ENCODE results near the gene NOX4. TPM values are rescaled to one million over a fixed set of nuclear protein-coding genes. Genes with fewer than 3 reads are reported as not detected.
"Not testable (repeated sequence)": the region's sequence is repeated elsewhere in the genome, so short reads cannot be mapped to it uniquely, and the experiment has no call there.

The NOX4 gene
- total RNA-seq, 2 donors from 2014 or later, result 2.7 to 6.0 TPM

- DNase-seq, result no peak
Observed at GRCh38 chr11:89347071-89347470, 144.1 kb downstream of the NOX4 start.

GRCh38 chr11:89346601-89347000 lies 144.6 kb downstream of the NOX4 start:
- Mint-ChIP-seq H3K4me1 (peaks cover 4% of the 10 kb centered on the region), H3K9me3 (no peaks in the 10 kb centered on the region), H3K27me3 (ENCODE audit: insufficient read depth) (no peaks in the 10 kb centered on the region), H3K4me3 (no peak overlapping the region), H3K36me3 (ENCODE audit: low read depth) (no peaks in the 10 kb centered on the region), H3K27ac (no peak overlapping the region)
- TF ChIP-seq CTCF (conservative IDR thresholded peaks at IDR 0.05), result no peak
- no peak for DNase-seq
- Histone ChIP-seq H3K9me3 (ENCODE audit: control insufficient read depth, low read length) (no peaks in the 10 kb centered on the region), H3K27ac (ENCODE audit: low read depth, low read length) (no peak overlapping the region), H3K27me3 (ENCODE audit: control insufficient read depth, insufficient read depth, low read length, poor library complexity, severe bottlenecking) (no peaks in the 10 kb centered on the region), H3K36me3 (ENCODE audit: control insufficient read depth, insufficient read depth, low read length) (no peaks in the 10 kb centered on the region), H3K4me1 (ENCODE audit: control insufficient read depth, insufficient read depth, low read length) (no peaks in the 10 kb centered on the region), H3K4me3 (ENCODE audit: low read length) (no peak overlapping the region), H3K9ac (ENCODE audit: extremely low read depth, low read length, poor library complexity, severe bottlenecking) (no peak overlapping the region)
- WGBS, 2 experiments (ENCODE audit: insufficient coverage in 1 of 2, insufficient read length in 1 of 2), result 90 to 92% methylated on average over 2 to 5 of the region's 5 CpGs

More at GRCh38 chr11:89347071-89347470, 144.1 kb downstream of the NOX4 start:
- H3K4me3 Mint-ChIP-seq, result no peak overlapping the region
- Histone ChIP-seq H3K4me3 (ENCODE audit: low read length) (no peak overlapping the region), H3K9ac (ENCODE audit: extremely low read depth, low read length, poor library complexity, severe bottlenecking) (no peak overlapping the region), H3K9me3 (ENCODE audit: control insufficient read depth, low read length) (no peaks in the 10 kb centered on the region), H3K36me3 (ENCODE audit: control insufficient read depth, insufficient read depth, low read length) (no peaks in the 10 kb centered on the region), H3K27me3 (ENCODE audit: control insufficient read depth, insufficient read depth, low read length, poor library complexity, severe bottlenecking) (no peaks in the 10 kb centered on the region), H3K27ac (ENCODE audit: low read depth, low read length) (no peak overlapping the region), H3K4me1 (ENCODE audit: control insufficient read depth, insufficient read depth, low read length) (no peaks in the 10 kb centered on the region)
- no peak overlapping the region for H3K27ac Mint-ChIP-seq
- no peaks in the 10 kb centered on the region for H3K9me3 Mint-ChIP-seq
- H3K36me3 Mint-ChIP-seq (ENCODE audit: low read depth), result no peaks in the 10 kb centered on the region
- H3K27me3 Mint-ChIP-seq (ENCODE audit: insufficient read depth), result no peaks in the 10 kb centered on the region
- 94% methylated on average over 2 of the region's 2 CpGs; no CpG with 5 or more reads in 1 of the 2 experiments for WGBS, 2 experiments (ENCODE audit: insufficient coverage in 1 of 2, insufficient read length in 1 of 2)
- no peak for TF ChIP-seq CTCF (conservative IDR thresholded peaks at IDR 0.05)
- H3K4me1 Mint-ChIP-seq, result peaks cover 4% of the 10 kb centered on the region

GRCh38 chr11:89342880-89343572 lies 148.1 kb downstream of the NOX4 start:
- H3K4me1 ChIP-seq (ENCODE audit: control insufficient read depth, insufficient read depth, low read length); H3K9me3 Mint-ChIP-seq; H3K27me3 ChIP-seq (ENCODE audit: control insufficient read depth, insufficient read depth, low read length, poor library complexity, severe bottlenecking); H3K27ac ChIP-seq (ENCODE audit: low read depth, low read length); H3K4me3 ChIP-seq (ENCODE audit: low read length); H3K9me3 ChIP-seq (ENCODE audit: control insufficient read depth, low read length); H3K27ac Mint-ChIP-seq; H3K27me3 Mint-ChIP-seq (ENCODE audit: insufficient read depth); H3K36me3 Mint-ChIP-seq (ENCODE audit: low read depth); H3K9ac ChIP-seq (ENCODE audit: extremely low read depth, low read length, poor library complexity, severe bottlenecking); H3K4me1 Mint-ChIP-seq; H3K4me3 Mint-ChIP-seq; DNase-seq; H3K36me3 ChIP-seq (ENCODE audit: control insufficient read depth, insufficient read depth, low read length): not testable (repeated sequence)
- WGBS, 2 experiments (ENCODE audit: insufficient coverage in 1 of 2, insufficient read length in 1 of 2), result 89% methylated on average over 3 of the region's 3 CpGs; no CpG with 5 or more reads in 1 of the 2 experiments

- H3K27ac Mint-ChIP-seq; H3K27me3 Mint-ChIP-seq (ENCODE audit: insufficient read depth); H3K4me1 Mint-ChIP-seq; H3K4me1 ChIP-seq (ENCODE audit: control insufficient read depth, insufficient read depth, low read length); H3K27ac ChIP-seq (ENCODE audit: low read depth, low read length); H3K9me3 ChIP-seq (ENCODE audit: control insufficient read depth, low read length); H3K36me3 Mint-ChIP-seq (ENCODE audit: low read depth); DNase-seq; H3K4me3 ChIP-seq (ENCODE audit: low read length); H3K36me3 ChIP-seq (ENCODE audit: control insufficient read depth, insufficient read depth, low read length); H3K4me3 Mint-ChIP-seq; H3K9ac ChIP-seq (ENCODE audit: extremely low read depth, low read length, poor library complexity, severe bottlenecking); H3K27me3 ChIP-seq (ENCODE audit: control insufficient read depth, insufficient read depth, low read length, poor library complexity, severe bottlenecking); H3K9me3 Mint-ChIP-seq: not testable (repeated sequence)
Observed at GRCh38 chr11:89340450-89340849, 150.7 kb downstream of the NOX4 start.

- not testable (repeated sequence) for H3K27ac ChIP-seq (ENCODE audit: low read depth, low read length); H3K4me3 Mint-ChIP-seq; H3K36me3 ChIP-seq (ENCODE audit: control insufficient read depth, insufficient read depth, low read length); DNase-seq; H3K27me3 ChIP-seq (ENCODE audit: control insufficient read depth, insufficient read depth, low read length, poor library complexity, severe bottlenecking); H3K4me1 ChIP-seq (ENCODE audit: control insufficient read depth, insufficient read depth, low read length); H3K9me3 Mint-ChIP-seq; H3K36me3 Mint-ChIP-seq (ENCODE audit: low read depth); H3K4me1 Mint-ChIP-seq; H3K27me3 Mint-ChIP-seq (ENCODE audit: insufficient read depth); H3K9ac ChIP-seq (ENCODE audit: extremely low read depth, low read length, poor library complexity, severe bottlenecking); H3K9me3 ChIP-seq (ENCODE audit: control insufficient read depth, low read length); H3K4me3 ChIP-seq (ENCODE audit: low read length); H3K27ac Mint-ChIP-seq
- no CpG with 5 or more reads among the region's 2 CpGs for WGBS, 2 experiments (ENCODE audit: insufficient coverage in 1 of 2, insufficient read length in 1 of 2)
Observed at GRCh38 chr11:89338073-89338472, 153.1 kb downstream of the NOX4 start.

- WGBS, 2 experiments (ENCODE audit: insufficient coverage in 1 of 2, insufficient read length in 1 of 2), result 91 to 100% methylated on average over 1 to 2 of the region's 4 CpGs
- not testable (repeated sequence) for H3K36me3 ChIP-seq (ENCODE audit: control insufficient read depth, insufficient read depth, low read length); H3K9me3 ChIP-seq (ENCODE audit: control insufficient read depth, low read length); H3K27ac Mint-ChIP-seq; H3K36me3 Mint-ChIP-seq (ENCODE audit: low read depth); H3K9ac ChIP-seq (ENCODE audit: extremely low read depth, low read length, poor library complexity, severe bottlenecking); H3K4me1 ChIP-seq (ENCODE audit: control insufficient read depth, insufficient read depth, low read length); H3K9me3 Mint-ChIP-seq; H3K4me3 Mint-ChIP-seq; H3K27me3 ChIP-seq (ENCODE audit: control insufficient read depth, insufficient read depth, low read length, poor library complexity, severe bottlenecking); H3K4me3 ChIP-seq (ENCODE audit: low read length); DNase-seq; H3K27ac ChIP-seq (ENCODE audit: low read depth, low read length); H3K27me3 Mint-ChIP-seq (ENCODE audit: insufficient read depth); H3K4me1 Mint-ChIP-seq
Observed at GRCh38 chr11:89337100-89337650, 154.0 kb downstream of the NOX4 start.

All from endodermal cell (in vitro differentiated cells).